ENCODE data around the gene MGMT.

MGMT gene

GRCh38 chr10:129495698-129496097 lies 28.7 kb downstream of the MGMT start:
- DNase-seq, result no peak

GRCh38 chr10:129497013-129497412 lies 30.0 kb downstream of the MGMT start:
- no peak for DNase-seq

- DNase-seq, result no peak
Measured at GRCh38 chr10:129498680-129499079, 31.6 kb downstream of the MGMT start.

GRCh38 chr10:129500617-129501339 lies 33.7 kb downstream of the MGMT start:
- no peak for DNase-seq

GRCh38 chr10:129501652-129502436 lies 34.8 kb downstream of the MGMT start:
- DNase-seq, result no peak

GRCh38 chr10:129502448-129502847 lies 35.4 kb downstream of the MGMT start:
- no peak for DNase-seq

GRCh38 chr10:129505500-129506075 lies 38.5 kb downstream of the MGMT start:
- peak; percentile 10 for DNase-seq

- DNase-seq, result no peak
Measured at GRCh38 chr10:129506101-129506797, 39.2 kb downstream of the MGMT start.

- DNase-seq, result no peak
Measured at GRCh38 chr10:129507216-129507889, 40.3 kb downstream of the MGMT start.

- no peak for DNase-seq
Measured at GRCh38 chr10:129509155-129509554, 42.1 kb downstream of the MGMT start.

GRCh38 chr10:129509835-129510234 lies 42.8 kb downstream of the MGMT start:
- DNase-seq, result no peak

- DNase-seq, result no peak
Measured at GRCh38 chr10:129511086-129511485, 44.0 kb downstream of the MGMT start.

GRCh38 chr10:129511758-129512157 lies 44.7 kb downstream of the MGMT start:
- no peak for DNase-seq

- no peak for DNase-seq
Measured at GRCh38 chr10:129513312-129513711, 46.3 kb downstream of the MGMT start.

- no peak for DNase-seq
Measured at GRCh38 chr10:129514568-129515451, 47.8 kb downstream of the MGMT start.

- no peak for DNase-seq
Measured at GRCh38 chr10:129516846-129517679, 50.0 kb downstream of the MGMT start.

GRCh38 chr10:129517680-129518057 lies 50.6 kb downstream of the MGMT start:
- no peak for DNase-seq

- no peak for DNase-seq
Measured at GRCh38 chr10:129518793-129519192, 51.8 kb downstream of the MGMT start.

GRCh38 chr10:129520440-129521080 lies 53.5 kb downstream of the MGMT start:
- no peak for DNase-seq

Data from T1000 (cell line).